Bronchial epithelial cell (primary cell): ENCODE data around the gene AADAT. TPM values are rescaled to one million over a fixed set of nuclear protein-coding genes. Genes with fewer than 3 reads are reported as not detected.

Source experiments
- DNase-seq: peaks from one replicate; pipeline ENCODE4 v3.0.0-alpha.2; 2010; ENCODE audit warnings: low read depth
- FAIRE-seq: peaks from 2 replicates; lab custom pipeline; 2011; peaks lifted over from hg19 to GRCh38; lab: Jason Lieb, UNC
- H3K27me3 ChIP-seq: 2 replicates; pipeline ENCODE4 v1.5.1; 2011; ENCODE audit warnings: low read length; ENCODE audit not compliant: control insufficient read depth, insufficient read depth
- H3K36me3 ChIP-seq: 2 replicates; pipeline ENCODE4 v1.5.1; 2011; ENCODE audit warnings: low read length; ENCODE audit not compliant: control insufficient read depth, insufficient read depth
- H3K4me3 ChIP-seq: 2 replicates; pipeline ENCODE4 v1.5.1; 2011; ENCODE audit warnings: mild to moderate bottlenecking, low read depth, low read length, control low read depth
- CTCF ChIP-seq: IDR thresholded peaks from 2 replicates; pipeline ENCODE4 v1.5.1; 2011; ENCODE audit warnings: mild to moderate bottlenecking, moderate library complexity, low read length, control low read depth, inconsistent platforms; ENCODE audit not compliant: insufficient read depth, severe bottlenecking
- total RNA-seq: library from RNA; depleted of rRNA; stranded (reverse); fragments of >200 nt; gene quantifications from 2 replicates; pipeline ENCODE4 v1.2.1, GENCODE V29; 2014

Gene AADAT
- total RNA-seq = 0.64 and 1.1 TPM in 2 replicates

- FAIRE-seq = no peak
- peak; percentile 27 for DNase-seq
These were observed at the start of gene AADAT for GRCh38 chr4:170089668-170090351. TSS of gene AADAT (minus strand) at chr4:170089956. CDS start at chr4:170089690, 266 bp downstream.

DNA sequence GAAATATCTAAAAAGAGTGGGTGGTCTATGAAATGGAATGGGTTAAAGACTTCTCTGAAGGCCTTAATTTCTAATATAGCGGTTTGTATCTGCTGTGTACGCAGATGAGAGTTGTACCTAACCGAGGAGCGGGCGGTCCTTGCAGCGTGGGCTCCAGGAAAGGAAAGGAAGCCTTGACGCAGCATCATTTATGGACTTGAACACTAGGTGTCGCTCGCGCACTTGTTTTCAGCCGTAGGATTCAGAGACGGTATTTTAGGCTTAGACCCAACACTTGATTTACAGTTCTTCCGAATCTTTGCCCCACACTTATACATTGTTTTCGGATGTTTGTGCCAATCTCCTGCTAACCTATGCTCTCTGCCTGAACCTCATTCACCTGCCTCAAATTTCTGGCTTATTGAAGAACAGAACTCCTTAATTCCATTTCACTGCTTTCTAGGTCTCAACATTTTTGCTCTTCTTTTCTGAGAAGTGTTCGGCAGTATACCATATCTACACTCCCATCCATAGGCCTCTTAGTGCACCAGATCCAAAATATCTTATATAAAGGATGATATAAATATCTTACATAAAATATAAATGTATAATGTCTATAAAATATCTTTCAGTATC is 48.9 kb upstream of the AADAT start:
- Histone ChIP-seq H3K27me3 (no peaks in the 10 kb centered on the region), H3K36me3 (no peaks in the 10 kb centered on the region), H3K4me3 (no peak overlapping the region)
- FAIRE-seq = peak; percentile 66
- peak; percentile 86 for TF ChIP-seq CTCF
- DNase-seq = peak; percentile 62

More at GRCh38 chr4:170089668-170090351, at the start of gene AADAT:
- peak; percentile 76 for TF ChIP-seq CTCF
- H3K4me3 ChIP-seq = peak within 1 kb of the TSS; percentile 50
- H3K36me3 ChIP-seq = no peaks in the 10 kb centered on the region
- no peaks in the 10 kb centered on the region for H3K27me3 ChIP-seq

DNA sequence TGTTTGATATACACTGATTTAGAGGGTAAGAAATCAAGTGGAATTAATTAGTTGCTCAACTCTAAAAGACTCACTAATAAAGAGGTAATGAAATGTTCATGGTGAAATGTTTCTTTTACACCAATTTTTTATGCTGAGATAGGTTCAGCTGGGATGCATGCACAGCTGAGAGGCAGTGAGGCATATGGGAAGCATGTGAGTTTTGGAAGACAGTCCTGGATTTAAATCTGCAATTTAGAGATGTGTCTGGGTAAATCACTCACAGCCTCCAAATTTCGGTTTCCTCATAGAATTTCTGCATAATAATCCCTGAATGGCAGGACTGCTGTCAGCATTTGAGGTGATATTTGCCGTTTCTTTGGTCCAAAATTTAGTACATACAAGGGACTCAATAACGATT is 48.2 kb upstream of the AADAT start:
- no peak for TF ChIP-seq CTCF
- Histone ChIP-seq H3K36me3 (no peaks in the 10 kb centered on the region), H3K27me3 (no peaks in the 10 kb centered on the region), H3K4me3 (no peak overlapping the region)
- FAIRE-seq (no peak), DNase-seq (no peak)

DNA sequence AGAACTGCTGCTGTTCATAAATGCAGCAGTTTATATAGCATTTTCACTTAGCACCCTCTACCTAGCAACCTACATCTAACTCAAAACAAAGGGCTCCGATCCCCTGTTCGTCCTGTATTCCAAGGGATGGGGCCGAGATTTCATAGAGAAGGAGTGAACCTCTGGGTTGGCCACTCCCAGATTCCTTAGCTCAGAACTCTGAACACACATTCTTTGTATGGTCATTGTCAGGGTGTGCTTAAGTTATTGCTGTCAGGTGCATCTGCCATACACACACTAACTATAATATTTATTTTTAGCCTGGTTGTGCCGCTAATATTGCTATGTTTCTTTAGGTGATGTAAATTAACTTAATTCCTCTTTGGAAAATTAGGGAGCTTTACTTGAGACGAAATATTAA is 47.7 kb upstream of the AADAT start:
- no peak for TF ChIP-seq CTCF
- no peaks in the 10 kb centered on the region for H3K36me3 ChIP-seq
- no peak overlapping the region for H3K4me3 ChIP-seq
- FAIRE-seq = no peak
- no peak for DNase-seq
- no peaks in the 10 kb centered on the region for H3K27me3 ChIP-seq

DNA sequence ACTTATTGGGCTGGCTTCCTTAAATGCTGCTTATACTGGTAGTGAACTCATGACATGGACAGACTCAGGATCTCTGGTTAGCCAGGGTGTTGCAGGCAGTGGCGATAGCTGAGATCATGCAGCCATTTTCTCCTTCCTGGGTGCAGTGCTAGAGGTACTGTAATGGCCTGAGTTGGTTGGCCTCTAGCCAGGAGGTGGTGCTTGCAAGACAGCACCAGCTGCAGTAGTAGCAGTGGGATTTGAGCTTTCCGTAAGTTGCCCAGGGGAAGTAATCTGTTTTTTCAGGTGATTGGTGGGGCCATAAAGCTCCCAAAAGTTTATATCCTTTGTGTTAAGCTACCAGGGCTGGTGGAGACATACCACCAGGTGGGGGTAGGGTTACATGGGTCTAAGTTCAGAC is 45.1 kb upstream of the AADAT start:
- FAIRE-seq (no peak), DNase-seq (no peak)
- no peaks in the 10 kb centered on the region for H3K36me3 ChIP-seq
- no peak overlapping the region for H3K4me3 ChIP-seq
- H3K27me3 ChIP-seq = no peaks in the 10 kb centered on the region
- TF ChIP-seq CTCF = no peak
